Panc1 (cell line): ENCODE results near the gene HOXA4. TPM values are rescaled to one million over a fixed set of nuclear protein-coding genes. Genes with fewer than 3 reads are reported as not detected.
A peak's percentile ranks its signal among the peaks of the same experiment; 100 is the strongest.

Source experiments
- ATAC-seq: fragments of 200-7000 bp; cut with Tn5 transposase; 2 replicates; pipeline ENCODE4 v1.9.1; 2020; ENCODE audit warnings: mild to moderate bottlenecking, moderate library complexity
- BruUV-seq: library from RNA; stranded (reverse); fragments of 400-500 nt; replicated peaks from 2 replicates; lab custom pipeline; 2021; lab: Mats Ljungman, UMichigan
- CTCF ChIA-PET: fragments of 300-600 bp; sonication (Branson Sonifier 250); formaldehyde crosslinking; loops from one replicate; lab custom pipeline; 2022; ENCODE audit warnings: antibody characterized with exemption; lab: Charles Lee
- POLR2A ChIA-PET: fragments of 300-600 bp; sonication (Branson Sonifier 250); formaldehyde crosslinking; loops from one replicate; lab custom pipeline; 2022; ENCODE audit warnings: antibody characterized with exemption; lab: Charles Lee
- DNase-seq: peaks from one replicate; pipeline ENCODE4 v3.0.0-alpha.2; 2010; ENCODE audit warnings: low read depth, low spot score
- H3K27ac ChIP-seq: 2 replicates; pipeline ENCODE4 v1.5.1; 2011; ENCODE audit warnings: mild to moderate bottlenecking, low read length, inconsistent platforms
- H3K27me3 ChIP-seq: fragments of 200-500 bp; sonication (Bioruptor generic); 2 replicates; pipeline ENCODE4 v1.6.0; 2014; ENCODE audit warnings: low read length, inconsistent platforms; ENCODE audit not compliant: control insufficient read depth, insufficient read depth
- H3K36me3 ChIP-seq: fragments of 200-500 bp; sonication (Bioruptor generic); 2 replicates; pipeline ENCODE4 v1.5.1; 2014; ENCODE audit warnings: inconsistent platforms, mild to moderate bottlenecking, low read length, moderate library complexity; ENCODE audit not compliant: control insufficient read depth, insufficient read depth
- H3K4me1 ChIP-seq: 2 replicates; pipeline ENCODE4 v1.5.1; 2011; ENCODE audit warnings: inconsistent platforms, mild to moderate bottlenecking, low read length, moderate library complexity; ENCODE audit not compliant: control insufficient read depth, insufficient read depth
- H3K4me3 ChIP-seq, 2 experiments: 2 replicates each; pipeline ENCODE4 v1.5.1; 2011 to 2012; ENCODE audit warnings: low read depth in 2 of 2, low read length in 2 of 2, mild to moderate bottlenecking in 2 of 2, inconsistent platforms in 1 of 2, moderate library complexity in 1 of 2
- H3K9me3 ChIP-seq: fragments of 200-500 bp; sonication (Bioruptor generic); 2 replicates; pipeline ENCODE4 v1.5.1; 2014; ENCODE audit warnings: low read depth, mild to moderate bottlenecking, inconsistent platforms, low read length, moderate library complexity; ENCODE audit not compliant: control insufficient read depth, insufficient read depth
- POLR2AphosphoS5 ChIP-seq: IDR thresholded peaks from 2 replicates; pipeline ENCODE4 v1.6.1; 2012; ENCODE audit warnings: mild to moderate bottlenecking, low read depth, low read length, moderate library complexity
- SIN3A ChIP-seq: IDR thresholded peaks from 2 replicates; pipeline ENCODE4 v1.6.1; 2012; ENCODE audit warnings: low read depth, mild to moderate bottlenecking, low read length, moderate library complexity, borderline replicate concordance; ENCODE audit not compliant: insufficient read depth
- TCF7L2 ChIP-seq: IDR thresholded peaks from 2 replicates; pipeline ENCODE4 v1.6.1; 2011; ENCODE audit warnings: mild to moderate bottlenecking, low read depth, low read length, inconsistent platforms
- in situ Hi-C: cut with HindIII; loops from 2 replicates; pipeline ENCODE4 v1.10.0; 2016; ENCODE audit warnings: low sequenced_read_pairs, low pct_unique_long_range_greater_than_20kb
- intact Hi-C: fragments of 100-400 bp; cut with micrococcal nuclease; formaldehyde crosslinking; loops from one replicate; pipeline ENCODE4 v1.10.0; 2022; ENCODE audit not compliant: unreplicated experiment
- total RNA-seq: library from RNA; stranded (reverse); gene quantifications from one replicate; pipeline ENCODE4 v1.2.1, GENCODE V29; 2021; ENCODE audit not compliant: unreplicated experiment
- TF ChIP-seq, protein P1 (sequence below), 2 experiments: IDR thresholded peaks; 2 replicates each; pipeline ENCODE4 v1.6.1; 2011 to 2012; ENCODE audit warnings: low read depth in 2 of 2, control low read depth in 1 of 2, low read length in 1 of 2, mild to moderate bottlenecking in 1 of 2, moderate library complexity in 1 of 2; ENCODE audit not compliant: insufficient read depth in 1 of 2
- TF ChIP-seq, protein P2 (sequence below): fragments of 450-650 bp; IDR thresholded peaks from 2 replicates; pipeline ENCODE4 v1.5.1; 2017; ENCODE audit warnings: mild to moderate bottlenecking

The HOXA4 gene
- total RNA-seq, 1 experiment from 2014 or later, result 0.39 TPM

DNA sequence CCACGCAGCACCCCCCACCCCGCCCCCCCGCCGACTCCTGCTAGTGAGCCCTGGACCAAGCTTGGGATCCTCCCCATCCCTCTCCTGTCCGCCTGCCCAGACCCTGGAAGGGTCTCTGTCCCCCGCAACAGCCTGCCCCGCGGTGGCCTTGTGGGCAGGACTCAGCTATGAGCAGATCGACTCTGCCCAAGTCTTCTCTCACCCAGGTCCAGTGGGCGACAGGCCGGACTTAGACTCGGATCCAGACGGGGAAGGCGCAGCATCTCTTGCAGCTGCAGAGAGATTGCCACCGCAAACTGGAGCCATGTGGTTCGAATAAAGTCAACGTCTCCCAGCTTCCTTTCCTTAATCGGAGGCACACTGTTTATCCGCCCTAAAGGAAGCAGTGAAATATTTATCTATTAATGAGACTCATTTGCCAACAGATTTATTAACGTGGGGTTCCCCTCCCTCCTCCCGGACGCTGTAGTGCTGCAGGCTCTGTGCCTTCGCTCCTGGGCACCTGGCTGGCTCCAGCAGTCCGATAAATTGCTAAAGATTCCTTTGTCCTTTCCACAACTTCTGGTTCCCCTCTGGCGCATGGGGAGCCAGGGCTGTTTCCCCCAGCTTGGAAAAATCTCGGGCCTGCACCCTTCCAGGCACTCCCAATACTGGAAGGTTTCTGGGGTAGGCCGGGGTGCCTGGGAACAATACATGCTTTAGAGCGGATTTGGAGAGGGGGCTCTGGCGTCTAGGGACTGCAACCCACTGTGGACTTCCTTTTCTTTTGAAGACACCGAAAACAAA, 26.6 kb upstream of the HOXA4 start:
- no TSS peak for BruUV-seq
- Histone ChIP-seq H3K4me3 (no peak overlapping the region), H3K9me3 (no peaks in the 10 kb centered on the region), H3K4me1 (0 out of 2 replicates have a peak, but pooled peaks cover 3% of the 10 kb centered on the region), H3K27ac (no peak overlapping the region), H3K36me3 (no peaks in the 10 kb centered on the region; the same call in 1 of the 2 replicates), H3K27me3 (no peaks in the 10 kb centered on the region)
- intact Hi-C loops (no loop called here), in situ Hi-C loops (no loop called here)
- no peak for DNase-seq
- no peak for TF ChIP-seq SIN3A
- TF ChIP-seq, protein P1, sequence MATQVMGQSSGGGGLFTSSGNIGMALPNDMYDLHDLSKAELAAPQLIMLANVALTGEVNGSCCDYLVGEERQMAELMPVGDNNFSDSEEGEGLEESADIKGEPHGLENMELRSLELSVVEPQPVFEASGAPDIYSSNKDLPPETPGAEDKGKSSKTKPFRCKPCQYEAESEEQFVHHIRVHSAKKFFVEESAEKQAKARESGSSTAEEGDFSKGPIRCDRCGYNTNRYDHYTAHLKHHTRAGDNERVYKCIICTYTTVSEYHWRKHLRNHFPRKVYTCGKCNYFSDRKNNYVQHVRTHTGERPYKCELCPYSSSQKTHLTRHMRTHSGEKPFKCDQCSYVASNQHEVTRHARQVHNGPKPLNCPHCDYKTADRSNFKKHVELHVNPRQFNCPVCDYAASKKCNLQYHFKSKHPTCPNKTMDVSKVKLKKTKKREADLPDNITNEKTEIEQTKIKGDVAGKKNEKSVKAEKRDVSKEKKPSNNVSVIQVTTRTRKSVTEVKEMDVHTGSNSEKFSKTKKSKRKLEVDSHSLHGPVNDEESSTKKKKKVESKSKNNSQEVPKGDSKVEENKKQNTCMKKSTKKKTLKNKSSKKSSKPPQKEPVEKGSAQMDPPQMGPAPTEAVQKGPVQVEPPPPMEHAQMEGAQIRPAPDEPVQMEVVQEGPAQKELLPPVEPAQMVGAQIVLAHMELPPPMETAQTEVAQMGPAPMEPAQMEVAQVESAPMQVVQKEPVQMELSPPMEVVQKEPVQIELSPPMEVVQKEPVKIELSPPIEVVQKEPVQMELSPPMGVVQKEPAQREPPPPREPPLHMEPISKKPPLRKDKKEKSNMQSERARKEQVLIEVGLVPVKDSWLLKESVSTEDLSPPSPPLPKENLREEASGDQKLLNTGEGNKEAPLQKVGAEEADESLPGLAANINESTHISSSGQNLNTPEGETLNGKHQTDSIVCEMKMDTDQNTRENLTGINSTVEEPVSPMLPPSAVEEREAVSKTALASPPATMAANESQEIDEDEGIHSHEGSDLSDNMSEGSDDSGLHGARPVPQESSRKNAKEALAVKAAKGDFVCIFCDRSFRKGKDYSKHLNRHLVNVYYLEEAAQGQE (IDR thresholded peaks at IDR 0.05; ENCODE audit: insufficient read depth in 1 of 2, low read depth in 2 of 2, low read length in 1 of 2), result no peak
- TF ChIP-seq, protein P2, sequence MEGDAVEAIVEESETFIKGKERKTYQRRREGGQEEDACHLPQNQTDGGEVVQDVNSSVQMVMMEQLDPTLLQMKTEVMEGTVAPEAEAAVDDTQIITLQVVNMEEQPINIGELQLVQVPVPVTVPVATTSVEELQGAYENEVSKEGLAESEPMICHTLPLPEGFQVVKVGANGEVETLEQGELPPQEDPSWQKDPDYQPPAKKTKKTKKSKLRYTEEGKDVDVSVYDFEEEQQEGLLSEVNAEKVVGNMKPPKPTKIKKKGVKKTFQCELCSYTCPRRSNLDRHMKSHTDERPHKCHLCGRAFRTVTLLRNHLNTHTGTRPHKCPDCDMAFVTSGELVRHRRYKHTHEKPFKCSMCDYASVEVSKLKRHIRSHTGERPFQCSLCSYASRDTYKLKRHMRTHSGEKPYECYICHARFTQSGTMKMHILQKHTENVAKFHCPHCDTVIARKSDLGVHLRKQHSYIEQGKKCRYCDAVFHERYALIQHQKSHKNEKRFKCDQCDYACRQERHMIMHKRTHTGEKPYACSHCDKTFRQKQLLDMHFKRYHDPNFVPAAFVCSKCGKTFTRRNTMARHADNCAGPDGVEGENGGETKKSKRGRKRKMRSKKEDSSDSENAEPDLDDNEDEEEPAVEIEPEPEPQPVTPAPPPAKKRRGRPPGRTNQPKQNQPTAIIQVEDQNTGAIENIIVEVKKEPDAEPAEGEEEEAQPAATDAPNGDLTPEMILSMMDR, result no peak
- ChIA-PET POLR2A (no interaction called here), CTCF (interaction anchor here (0.6 kb wide), 2 partner anchors 65 to 301 kb away, joined by 3 to 8 read pairs; no protein-coding TSS in a partner anchor)
- no peak for ATAC-seq

DNA sequence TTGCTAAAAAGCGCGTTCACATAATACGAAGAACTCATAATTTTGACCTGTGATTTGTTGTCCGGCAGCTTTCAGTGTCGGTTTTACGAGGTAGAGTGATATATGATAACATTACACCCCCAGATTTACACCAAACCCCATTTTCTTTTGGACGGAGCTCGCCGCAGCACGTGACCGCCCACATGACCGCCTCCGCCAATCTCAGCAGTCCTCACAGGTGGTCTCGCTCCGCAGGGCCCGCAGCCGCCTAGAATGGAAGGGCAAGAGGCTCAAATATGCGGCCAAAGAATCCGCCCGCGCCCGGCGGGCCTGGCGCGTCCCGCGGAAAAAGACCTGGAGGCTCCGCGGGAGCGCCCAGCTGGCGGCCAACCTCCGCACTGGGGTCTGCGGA, 25.9 kb upstream of the HOXA4 start, which contains the start of gene HOXA7:
Gene HOXA7, minus strand, starts transcription at position 168 of the 391 bp plus-strand sequence. Its CDS starts 130 bp downstream, at position 38.
- ATAC-seq (no peak), DNase-seq (no peak)
- intact Hi-C loops, result no loop called here
- 0 out of 2 replicates have a peak, but pooled peaks cover 3% of the 10 kb centered on the region for H3K4me1 ChIP-seq
- BruUV-seq, result no TSS peak
- TF ChIP-seq, protein P1 (IDR thresholded peaks at IDR 0.05; ENCODE audit: insufficient read depth in 1 of 2, low read depth in 2 of 2, low read length in 1 of 2), result no peak
- no peak for TF ChIP-seq SIN3A
- TF ChIP-seq, protein P2, result no peak
- no peak for TF ChIP-seq POLR2AphosphoS5
- TF ChIP-seq TCF7L2, result no peak
- H3K4me3 ChIP-seq, result no peak within 1 kb of the TSS
- CTCF ChIA-PET, result interaction anchor here (0.6 kb wide), 2 partner anchors 65 to 300 kb away, joined by 3 to 8 read pairs; no protein-coding TSS in a partner anchor
- POLR2A ChIA-PET, result no interaction called here
- in situ Hi-C loops, result no loop called here
- H3K27me3 ChIP-seq, result no peaks in the 10 kb centered on the region
- H3K9me3 ChIP-seq, result no peaks in the 10 kb centered on the region
- H3K36me3 ChIP-seq, result no peaks in the 10 kb centered on the region; the same call in 1 of the 2 replicates
- H3K27ac ChIP-seq, result peak within 1 kb of the TSS; percentile 45; the same call in 1 of the 2 replicates
